HEK293 (cell line): ENCODE data around the gene CWC22.

ENCODE experiments used
- CTCF ChIA-PET: fragments of 350-600 bp; formaldehyde crosslinking; extraction: SDS; loops from one replicate; lab custom pipeline; 2021; ENCODE audit warnings: antibody characterized with exemption; lab: Yijun Ruan, JAX
- POLR2A ChIA-PET: fragments of 300-600 bp; formaldehyde crosslinking; extraction: SDS; loops from one replicate; lab custom pipeline; 2020; ENCODE audit warnings: antibody characterized with exemption, inconsistent platforms; lab: Yijun Ruan, JAX
- H3K27ac ChIP-seq: fragments of 200-500 bp; sonication (Bioruptor generic); 2 replicates; pipeline ENCODE4 v1.5.1; 2014; ENCODE audit warnings: low read depth, low read length, control low read depth, inconsistent platforms; ENCODE audit errors: extremely low read depth
- H3K36me3 ChIP-seq, 2 experiments: fragments of 200-500 bp in 1 of 2; sonication (Bioruptor generic) in 1 of 2; 1 replicate in 1 of 2; 2 replicates in 1 of 2; pipeline ENCODE4 v1.5.1; 2014 to 2017; ENCODE audit warnings: inconsistent platforms in 2 of 2, low read length in 2 of 2; ENCODE audit not compliant: control insufficient read depth in 2 of 2, insufficient read depth in 1 of 2
- H3K4me1 ChIP-seq: fragments of 200-500 bp; sonication (Bioruptor generic); 2 replicates; pipeline ENCODE4 v1.5.1; 2014; ENCODE audit warnings: mild to moderate bottlenecking, low read length, inconsistent platforms; ENCODE audit not compliant: control insufficient read depth, insufficient read depth
- H3K4me3 ChIP-seq: 2 replicates; pipeline ENCODE4 v1.5.1; 2011; ENCODE audit warnings: low read depth, mild to moderate bottlenecking, control low read depth, low read length, moderate library complexity
- H3K9me3 ChIP-seq: fragments of 200-500 bp; sonication (Bioruptor generic); 2 replicates; pipeline ENCODE4 v1.5.1; 2014; ENCODE audit warnings: low read depth, low read length, inconsistent platforms; ENCODE audit not compliant: control insufficient read depth, insufficient read depth
- CTCF ChIP-seq: fragments of 450-650 bp; formaldehyde crosslinking; IDR thresholded peaks from 2 replicates; pipeline ENCODE4 v1.5.1; 2016; ENCODE audit warnings: missing biosample characterization, missing genetic modification characterization
- OVOL3 ChIP-seq: fragments of 450-650 bp; formaldehyde crosslinking; IDR thresholded peaks from 2 replicates; pipeline ENCODE4 v1.5.1; 2016; ENCODE audit warnings: missing biosample characterization, missing genetic modification characterization
- ZNF121 ChIP-seq: fragments of 450-650 bp; formaldehyde crosslinking; IDR thresholded peaks from 2 replicates; pipeline ENCODE4 v1.5.1; 2016; ENCODE audit warnings: missing biosample characterization, missing genetic modification characterization
- ZNF133 ChIP-seq: fragments of 450-650 bp; formaldehyde crosslinking; IDR thresholded peaks from 2 replicates; pipeline ENCODE4 v1.5.1; 2016; ENCODE audit warnings: missing biosample characterization, missing genetic modification characterization
- ZNF202 ChIP-seq: fragments of 450-650 bp; formaldehyde crosslinking; IDR thresholded peaks from 2 replicates; pipeline ENCODE4 v1.5.1; 2016; ENCODE audit warnings: missing biosample characterization, missing genetic modification characterization, borderline replicate concordance
- ZNF558 ChIP-seq: fragments of 450-650 bp; formaldehyde crosslinking; IDR thresholded peaks from 2 replicates; pipeline ENCODE4 v1.5.1; 2016; ENCODE audit warnings: missing biosample characterization, missing genetic modification characterization
- ZNF768 ChIP-seq: fragments of 450-650 bp; formaldehyde crosslinking; IDR thresholded peaks from 2 replicates; pipeline ENCODE4 v1.5.1; 2018; ENCODE audit warnings: missing biosample characterization, mild to moderate bottlenecking, missing genetic modification characterization
- ZXDB ChIP-seq: fragments of 450-650 bp; formaldehyde crosslinking; IDR thresholded peaks from 2 replicates; pipeline ENCODE4 v1.5.1; 2016; ENCODE audit warnings: missing biosample characterization, missing genetic modification characterization
- TF ChIP-seq, protein P1 (sequence below): fragments of 450-650 bp; formaldehyde crosslinking; IDR thresholded peaks from 2 replicates; pipeline ENCODE4 v1.5.1; 2016; ENCODE audit warnings: missing biosample characterization, missing genetic modification characterization, low read depth

Gene CWC22

GRCh38 chr2:179995741-179996515 lies 11.2 kb downstream of the CWC22 start:
- no peak overlapping the region for H3K4me3 ChIP-seq
- ChIA-PET POLR2A (no interaction called here), CTCF (interaction anchor here (0.5 kb wide), 1 partner anchor 27 kb away, joined by 4 read pairs; no protein-coding TSS in a partner anchor)
- H3K36me3 ChIP-seq = peaks cover 0 to 22% of the 10 kb centered on the region in 2 experiments; a peak in 1 of 3 replicates
- no peak overlapping the region for H3K27ac ChIP-seq
- no peaks in the 10 kb centered on the region for H3K9me3 ChIP-seq
- peak; percentile 74 for TF ChIP-seq ZNF133 (tag by site-specific recombination)
- no peak for TF ChIP-seq ZNF121
- TF ChIP-seq, all 188 proteins: peak for 1
- no peaks in the 10 kb centered on the region for H3K4me1 ChIP-seq

DNA sequence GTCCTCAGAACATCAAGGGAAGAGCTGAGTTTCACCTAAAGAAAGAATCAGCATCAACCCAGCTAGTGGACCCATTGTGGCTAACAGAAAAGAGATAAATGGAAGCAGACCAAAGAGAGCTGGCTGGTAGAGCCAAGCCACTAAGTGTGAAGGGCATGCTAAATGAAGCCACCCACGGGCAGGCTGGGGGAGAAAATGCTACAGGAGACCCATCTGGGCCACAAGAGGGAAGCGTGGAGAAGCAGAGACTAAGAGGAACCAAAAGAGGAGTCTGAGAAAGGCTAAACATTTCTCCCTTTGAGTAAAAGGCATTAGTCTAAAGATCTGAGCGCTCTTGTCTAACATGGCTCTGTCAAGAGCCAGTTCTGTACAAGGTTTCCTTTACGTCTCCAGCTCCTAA lies 15.8 kb downstream of the CWC22 start:
- Histone ChIP-seq H3K9me3 (no peaks in the 10 kb centered on the region), H3K27ac (no peak overlapping the region), H3K4me3 (no peak overlapping the region), H3K36me3 (peaks cover 2 to 46% of the 10 kb centered on the region in 2 experiments; a peak in 2 of 3 replicates), H3K4me1 (no peaks in the 10 kb centered on the region; the same call in 1 of the 2 replicates)
- TF ChIP-seq CTCF (tag by site-specific recombination) (peak; percentile 40; the same call in 1 of the 2 replicates), ZNF768 (tag by site-specific recombination) (no peak)
- TF ChIP-seq, protein P1, sequence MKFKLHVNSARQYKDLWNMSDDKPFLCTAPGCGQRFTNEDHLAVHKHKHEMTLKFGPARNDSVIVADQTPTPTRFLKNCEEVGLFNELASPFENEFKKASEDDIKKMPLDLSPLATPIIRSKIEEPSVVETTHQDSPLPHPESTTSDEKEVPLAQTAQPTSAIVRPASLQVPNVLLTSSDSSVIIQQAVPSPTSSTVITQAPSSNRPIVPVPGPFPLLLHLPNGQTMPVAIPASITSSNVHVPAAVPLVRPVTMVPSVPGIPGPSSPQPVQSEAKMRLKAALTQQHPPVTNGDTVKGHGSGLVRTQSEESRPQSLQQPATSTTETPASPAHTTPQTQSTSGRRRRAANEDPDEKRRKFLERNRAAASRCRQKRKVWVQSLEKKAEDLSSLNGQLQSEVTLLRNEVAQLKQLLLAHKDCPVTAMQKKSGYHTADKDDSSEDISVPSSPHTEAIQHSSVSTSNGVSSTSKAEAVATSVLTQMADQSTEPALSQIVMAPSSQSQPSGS (tag by site-specific recombination) = no peak
- CTCF ChIA-PET = interaction anchor here (0.7 kb wide), 1 partner anchor 89 kb away, joined by 3 read pairs; no protein-coding TSS in a partner anchor
- POLR2A ChIA-PET = no interaction called here

GRCh38 chr2:179990676-179991317 lies 16.3 kb downstream of the CWC22 start:
- CTCF ChIA-PET = interaction anchor here (0.7 kb wide), 2 partner anchors 16 to 90 kb away, joined by 3 to 5 read pairs; no protein-coding TSS in a partner anchor
- POLR2A ChIA-PET = no interaction called here
- TF ChIP-seq, protein P1 (tag by site-specific recombination) = peak; percentile 37; the same call in 1 of the 2 replicates
- no peak for TF ChIP-seq ZNF558 (tag by site-specific recombination)
- TF ChIP-seq, all 188 proteins: peak for 1

DNA sequence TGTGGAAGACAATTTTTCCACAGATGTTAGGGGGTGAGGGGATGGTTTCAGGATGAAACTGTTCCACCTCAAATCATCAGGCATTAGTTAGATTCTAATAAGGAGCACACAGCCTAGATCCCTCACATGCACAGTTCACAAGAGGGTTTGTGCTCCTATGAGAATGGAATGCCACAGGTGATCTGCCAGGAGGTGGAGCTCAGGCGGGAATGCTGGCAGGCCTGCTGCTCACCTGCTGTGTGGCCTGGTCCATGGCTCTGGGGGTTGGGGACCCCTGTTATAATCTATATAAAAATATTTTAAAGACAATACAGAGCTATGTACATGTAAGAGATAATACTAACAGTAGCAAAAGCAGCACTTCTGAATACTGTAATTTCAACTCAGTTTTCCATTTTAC lies 19.2 kb downstream of the CWC22 start:
- CTCF ChIA-PET = no interaction called here
- TF ChIP-seq ZXDB = no peak
- TF ChIP-seq OVOL3 (tag by site-specific recombination) = no peak
- TF ChIP-seq ZNF202 (tag by site-specific recombination) = no peak
- peaks cover 13 to 75% of the 10 kb centered on the region in 2 experiments; a peak in 2 of 3 replicates for H3K36me3 ChIP-seq
- POLR2A ChIA-PET = no interaction called here
- no peak overlapping the region for H3K4me3 ChIP-seq
- H3K9me3 ChIP-seq = no peaks in the 10 kb centered on the region
- no peaks in the 10 kb centered on the region; the same call in 1 of the 2 replicates for H3K4me1 ChIP-seq
- no peak overlapping the region for H3K27ac ChIP-seq

More at GRCh38 chr2:179990676-179991317, 16.3 kb downstream of the CWC22 start:
- H3K36me3 ChIP-seq = peaks cover 6 to 52% of the 10 kb centered on the region in 2 experiments; a peak in 2 of 3 replicates
- H3K9me3 ChIP-seq = no peaks in the 10 kb centered on the region
- H3K4me3 ChIP-seq = no peak overlapping the region
- no peaks in the 10 kb centered on the region; the same call in 1 of the 2 replicates for H3K4me1 ChIP-seq
- no peak overlapping the region for H3K27ac ChIP-seq
